Epithelial cell of proximal tubule (primary cell): Measurements from ENCODE around the gene HS3ST1. TPM values are rescaled to one million over a fixed set of nuclear protein-coding genes. Genes with fewer than 3 reads are reported as not detected.

Experiments used
- DNase-seq: peaks from one replicate; pipeline ENCODE4 v3.0.0-alpha.2; 2011; ENCODE audit warnings: low read depth
- H3K4me3 ChIP-seq: 2 replicates; pipeline ENCODE4 v1.5.1; 2011; ENCODE audit warnings: low read depth, mild to moderate bottlenecking, low read length
- total RNA-seq: library from RNA; depleted of rRNA; stranded (reverse); fragments of >200 nt; gene quantifications from 2 replicates; pipeline ENCODE4 v1.2.3, GENCODE V29; 2015
- TF ChIP-seq, protein P1 (sequence below): conservative IDR thresholded peaks from 2 replicates; pipeline ENCODE4 v1.5.1; 2012; ENCODE audit warnings: low read depth, mild to moderate bottlenecking, low read length

Gene HS3ST1
- total RNA-seq, 1 donor from 2014 or later, result 5.1 TPM

DNA sequence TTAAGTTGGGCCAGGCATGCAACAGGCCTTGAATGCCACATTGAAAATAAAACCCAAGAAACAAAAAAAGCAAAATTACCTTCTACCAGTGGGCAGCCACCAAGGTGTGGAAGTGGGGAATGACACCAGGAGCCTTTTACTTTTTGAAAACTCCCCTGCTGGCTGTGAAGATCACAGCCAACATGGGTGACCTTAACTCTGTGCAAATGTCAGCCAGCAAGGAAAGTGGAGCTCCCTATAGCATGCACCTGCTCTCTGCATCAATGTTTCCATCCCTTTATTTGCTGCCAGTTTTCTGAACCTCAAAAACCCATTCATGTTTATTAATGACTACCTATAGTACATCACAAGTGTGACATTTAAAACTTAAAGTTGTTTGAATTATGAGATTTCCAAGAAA is 63.7 kb downstream of the HS3ST1 start:
- TF ChIP-seq, protein P1, sequence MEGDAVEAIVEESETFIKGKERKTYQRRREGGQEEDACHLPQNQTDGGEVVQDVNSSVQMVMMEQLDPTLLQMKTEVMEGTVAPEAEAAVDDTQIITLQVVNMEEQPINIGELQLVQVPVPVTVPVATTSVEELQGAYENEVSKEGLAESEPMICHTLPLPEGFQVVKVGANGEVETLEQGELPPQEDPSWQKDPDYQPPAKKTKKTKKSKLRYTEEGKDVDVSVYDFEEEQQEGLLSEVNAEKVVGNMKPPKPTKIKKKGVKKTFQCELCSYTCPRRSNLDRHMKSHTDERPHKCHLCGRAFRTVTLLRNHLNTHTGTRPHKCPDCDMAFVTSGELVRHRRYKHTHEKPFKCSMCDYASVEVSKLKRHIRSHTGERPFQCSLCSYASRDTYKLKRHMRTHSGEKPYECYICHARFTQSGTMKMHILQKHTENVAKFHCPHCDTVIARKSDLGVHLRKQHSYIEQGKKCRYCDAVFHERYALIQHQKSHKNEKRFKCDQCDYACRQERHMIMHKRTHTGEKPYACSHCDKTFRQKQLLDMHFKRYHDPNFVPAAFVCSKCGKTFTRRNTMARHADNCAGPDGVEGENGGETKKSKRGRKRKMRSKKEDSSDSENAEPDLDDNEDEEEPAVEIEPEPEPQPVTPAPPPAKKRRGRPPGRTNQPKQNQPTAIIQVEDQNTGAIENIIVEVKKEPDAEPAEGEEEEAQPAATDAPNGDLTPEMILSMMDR, result no peak

DNA sequence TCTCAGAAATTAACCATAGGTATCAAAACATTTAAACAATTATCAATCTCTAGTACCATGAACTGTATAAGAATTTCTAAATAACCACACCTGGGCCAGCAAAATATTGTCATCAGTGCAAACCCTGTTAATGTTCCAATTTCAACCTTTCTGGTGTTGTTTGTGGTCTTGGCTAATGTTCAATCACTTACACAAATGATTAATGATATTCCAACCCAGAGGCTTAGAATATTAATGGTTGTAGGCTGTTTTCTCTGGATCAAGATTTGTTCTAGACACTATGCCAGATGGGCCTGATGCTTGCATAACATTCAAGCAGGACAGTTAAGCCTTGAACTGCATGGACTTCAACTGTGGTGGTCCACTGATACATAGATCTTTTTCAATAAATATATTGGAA is 69.1 kb downstream of the HS3ST1 start:
- TF ChIP-seq, protein P1, result no peak
- H3K4me3 ChIP-seq, result no peak overlapping the region
- peak; percentile 6 for DNase-seq

More for the DNA sequence above, 63.7 kb downstream of the HS3ST1 start:
- H3K4me3 ChIP-seq, result no peak overlapping the region
- DNase-seq, result no peak

DNA sequence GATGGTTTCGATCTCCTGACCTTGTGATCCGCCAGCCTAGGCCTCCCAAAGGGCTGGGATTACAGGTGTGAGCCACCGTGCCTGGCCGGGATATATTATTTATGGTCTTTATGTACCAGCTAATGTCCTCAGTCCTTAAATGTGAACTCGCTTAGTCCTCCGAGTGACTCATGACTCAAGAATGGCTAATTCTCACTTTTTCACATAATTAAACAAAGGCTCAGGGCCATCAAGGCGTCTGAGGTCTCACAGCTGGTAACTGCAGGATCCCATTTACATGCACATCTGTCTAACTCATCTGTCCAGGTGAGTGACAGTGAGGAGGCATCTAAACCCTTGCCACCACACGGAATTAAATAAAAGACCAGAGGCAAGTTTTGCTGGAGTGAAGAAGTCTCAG is 73.5 kb downstream of the HS3ST1 start:
- no peak for DNase-seq
- no peak overlapping the region for H3K4me3 ChIP-seq
- TF ChIP-seq, protein P1, result no peak

DNA sequence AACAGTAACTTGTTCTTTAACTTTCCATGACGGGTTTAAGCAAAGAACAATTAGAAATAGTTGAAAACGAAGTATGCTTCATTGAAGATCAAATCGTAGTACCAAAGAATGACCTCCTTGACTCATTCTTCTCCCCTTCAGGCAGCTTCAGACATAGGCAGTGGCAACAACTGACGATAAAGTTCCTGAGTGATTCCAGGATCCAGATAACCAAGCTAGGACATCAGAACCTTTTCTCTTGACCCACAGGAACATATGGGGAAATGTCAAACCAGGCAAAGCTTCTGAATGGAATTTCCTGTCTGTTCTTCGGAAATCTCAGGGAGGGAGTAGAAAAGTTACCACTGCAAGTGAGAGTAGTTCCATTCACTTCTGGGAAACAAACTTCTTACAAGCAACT is 74.2 kb downstream of the HS3ST1 start:
- DNase-seq, result no peak
- TF ChIP-seq, protein P1, result no peak
- H3K4me3 ChIP-seq, result no peak overlapping the region

DNA sequence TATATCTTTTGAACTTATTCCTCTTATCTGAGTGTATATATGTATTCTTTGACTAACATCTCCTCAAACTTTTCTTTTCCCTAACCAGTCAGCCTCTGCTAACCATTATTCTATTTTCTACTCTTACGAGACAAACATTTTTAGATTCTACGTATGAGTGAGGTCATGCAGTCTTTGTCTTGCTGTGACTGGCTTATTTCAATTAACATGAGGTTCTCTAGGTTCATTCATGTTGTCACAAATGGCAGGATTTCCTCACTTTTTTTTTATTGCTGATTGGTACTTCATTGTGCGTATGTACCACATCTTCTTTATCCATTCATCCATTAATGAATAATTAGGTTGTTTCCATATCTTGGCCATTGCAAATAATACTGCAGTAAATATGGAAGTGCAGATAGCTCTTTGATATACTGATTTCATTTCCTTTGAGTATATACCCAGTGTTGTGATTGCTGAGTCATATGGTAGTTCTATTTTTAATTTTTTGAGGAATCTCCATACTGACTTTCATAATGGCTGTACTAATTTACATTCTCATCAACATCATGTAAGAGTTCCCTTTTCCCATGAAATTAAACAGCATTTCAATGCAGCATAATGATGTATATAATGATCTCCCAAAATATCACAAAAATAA is 80.1 kb downstream of the HS3ST1 start:
- TF ChIP-seq, protein P1, result no peak
- H3K4me3 ChIP-seq, result no peak overlapping the region
- no peak for DNase-seq

DNA sequence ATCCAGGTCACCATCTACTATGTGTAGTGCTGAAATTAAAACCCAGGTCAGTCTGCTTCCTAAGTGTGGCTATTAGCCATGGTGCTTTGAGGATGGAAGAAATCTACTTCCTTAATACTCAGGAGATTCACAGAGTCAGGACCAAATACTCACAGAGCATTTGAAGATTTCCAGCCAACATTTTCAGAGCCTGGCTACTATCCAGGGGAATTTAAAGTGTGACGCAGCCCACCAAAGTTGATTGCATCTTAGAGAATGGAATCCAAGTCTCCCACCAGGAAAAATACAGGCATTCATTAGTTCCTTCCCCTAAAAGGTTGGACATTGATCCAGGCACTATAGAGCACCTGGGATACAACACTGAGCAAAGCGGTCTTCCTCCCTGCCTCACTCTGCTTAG is 83.8 kb downstream of the HS3ST1 start:
- H3K4me3 ChIP-seq, result no peak overlapping the region
- no peak for DNase-seq
- TF ChIP-seq, protein P1, result no peak

DNA sequence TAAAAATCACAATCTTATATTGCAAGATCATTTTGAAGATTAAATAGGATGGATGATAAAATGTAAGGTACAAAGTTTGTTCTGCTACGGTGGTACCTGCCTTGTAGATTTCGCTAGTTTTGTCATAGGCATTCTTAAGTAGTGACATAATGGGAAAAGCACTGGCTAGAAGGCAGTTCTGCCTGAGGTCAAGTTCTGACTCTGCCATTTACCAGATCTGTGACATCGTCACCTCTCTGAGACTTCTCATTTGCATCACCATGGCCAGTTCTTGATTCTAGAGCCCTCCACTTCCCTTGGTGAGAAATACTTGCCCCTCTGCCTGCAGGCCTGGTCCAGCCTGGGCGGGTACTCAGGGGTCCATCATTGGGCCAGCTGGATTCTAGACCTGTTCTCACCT is 85.2 kb downstream of the HS3ST1 start:
- no peak for DNase-seq
- TF ChIP-seq, protein P1, result no peak
- H3K4me3 ChIP-seq, result no peak overlapping the region
